HG03354 (cell line): ENCODE measurements around the gene SIDT1.

Experiments used
- ATAC-seq: cut with Tn5 transposase; IDR thresholded peaks from one replicate; pipeline ENCODE4 v1.9.1; 2021; ENCODE audit warnings: mild to moderate bottlenecking; ENCODE audit not compliant: unreplicated experiment, poor library complexity, severe bottlenecking

SIDT1 gene

GRCh38 chr3:113531826-113532697 lies at the start of gene SIDT1:
Gene SIDT1 (plus strand): TSS chr3:113532555. CDS start chr3:113533022, 467 bp downstream.
- peak; percentile 78 for ATAC-seq

- no peak for ATAC-seq
Observed at GRCh38 chr3:113485161-113485609, 47.2 kb upstream of the SIDT1 start.

GRCh38 chr3:113495035-113495434 lies 37.3 kb upstream of the SIDT1 start:
- no peak for ATAC-seq

- ATAC-seq: no peak
Observed at GRCh38 chr3:113496924-113497323, 35.4 kb upstream of the SIDT1 start.

- no peak for ATAC-seq
Observed at GRCh38 chr3:113498221-113499005, 33.9 kb upstream of the SIDT1 start.

- no peak for ATAC-seq
Observed at GRCh38 chr3:113499081-113499480, 33.3 kb upstream of the SIDT1 start.

- no peak for ATAC-seq
Observed at GRCh38 chr3:113501597-113501996, 30.8 kb upstream of the SIDT1 start.

GRCh38 chr3:113505867-113506266 lies 26.5 kb upstream of the SIDT1 start:
- no peak for ATAC-seq

GRCh38 chr3:113507501-113508067 lies 24.8 kb upstream of the SIDT1 start:
- no peak for ATAC-seq

GRCh38 chr3:113508966-113509365 lies 23.4 kb upstream of the SIDT1 start:
- ATAC-seq: no peak

- peak; percentile 3 for ATAC-seq
Observed at GRCh38 chr3:113514265-113514769, 18.0 kb upstream of the SIDT1 start.

GRCh38 chr3:113516115-113516505 lies 16.2 kb upstream of the SIDT1 start:
- ATAC-seq: no peak

- no peak for ATAC-seq
Observed at GRCh38 chr3:113521981-113522380, 10.4 kb upstream of the SIDT1 start.

GRCh38 chr3:113523241-113523640 lies 9.1 kb upstream of the SIDT1 start:
- ATAC-seq: no peak

- peak; percentile 50 for ATAC-seq
Observed at GRCh38 chr3:113532698-113533533, 561 bp downstream of the SIDT1 start.

- peak; percentile 34 for ATAC-seq
Observed at GRCh38 chr3:113533534-113533892, 1.2 kb downstream of the SIDT1 start.

GRCh38 chr3:113534365-113534764 lies 2.0 kb downstream of the SIDT1 start:
- no peak for ATAC-seq

- ATAC-seq: no peak
Observed at GRCh38 chr3:113535898-113536297, 3.5 kb downstream of the SIDT1 start.

- ATAC-seq: no peak
Observed at GRCh38 chr3:113536627-113537101, 4.3 kb downstream of the SIDT1 start.
